SK-N-SH treated with all-trans-retinoic acid at 6 μM for 48 hours (cell line): ENCODE measurements around the gene OR2H1.

Source experiments
- ATAC-seq: fragments of 200-7000 bp; cut with Tn5 transposase; 3 replicates; pipeline ENCODE4 v1.9.1; 2020; ENCODE audit warnings: mild to moderate bottlenecking, moderate library complexity
- ARNTL ChIP-seq: fragments of 450-650 bp; formaldehyde crosslinking; IDR thresholded peaks from 2 replicates; pipeline ENCODE4 v1.5.0; 2020; ENCODE audit warnings: low read depth, mild to moderate bottlenecking, moderate library complexity, borderline replicate concordance
- BACH2 ChIP-seq: fragments of 250-450 bp; sonication (Bioruptor Pico); IDR thresholded peaks from 2 replicates; pipeline ENCODE4 v1.9.0; 2021; ENCODE audit warnings: mild to moderate bottlenecking, borderline replicate concordance
- CREB5 ChIP-seq: fragments of 250-450 bp; sonication (Bioruptor Pico); IDR thresholded peaks from 2 replicates; pipeline ENCODE4 v1.5.1; 2020; ENCODE audit warnings: low read depth, mild to moderate bottlenecking, moderate library complexity
- CSDC2 ChIP-seq: fragments of 250-450 bp; sonication (Bioruptor Pico); IDR thresholded peaks from 2 replicates; pipeline ENCODE4 v1.5.0; 2020; ENCODE audit warnings: mild to moderate bottlenecking, moderate library complexity
- CSRNP3 ChIP-seq: fragments of 250-450 bp; sonication (Bioruptor Pico); IDR thresholded peaks from 2 replicates; pipeline ENCODE4 v1.5.1; 2021; ENCODE audit warnings: mild to moderate bottlenecking, moderate library complexity
- GLIS3 ChIP-seq: fragments of 250-450 bp; sonication (Bioruptor Pico); IDR thresholded peaks from 2 replicates; pipeline ENCODE4 v1.5.0; 2020; ENCODE audit warnings: mild to moderate bottlenecking, moderate library complexity
- ISL1 ChIP-seq: fragments of 250-450 bp; sonication (Bioruptor Pico); IDR thresholded peaks from 2 replicates; pipeline ENCODE4 v2.1.2; 2022; ENCODE audit warnings: mild to moderate bottlenecking, moderate library complexity
- OSR1 ChIP-seq: fragments of 250-450 bp; sonication (Bioruptor Pico); IDR thresholded peaks from 2 replicates; pipeline ENCODE4 v1.8.0; 2022; ENCODE audit warnings: moderate library complexity, mild to moderate bottlenecking, inconsistent platforms
- PATZ1 ChIP-seq: fragments of 250-450 bp; sonication (Bioruptor Pico); IDR thresholded peaks from 2 replicates; pipeline ENCODE4 v1.8.0; 2020; ENCODE audit warnings: mild to moderate bottlenecking, moderate library complexity, borderline replicate concordance
- POU6F1 ChIP-seq: fragments of 250-450 bp; sonication (Bioruptor Pico); IDR thresholded peaks from 2 replicates; pipeline ENCODE4 v1.8.0; 2021; ENCODE audit warnings: low read depth, mild to moderate bottlenecking, moderate library complexity, borderline replicate concordance
- PPARA ChIP-seq: fragments of 250-450 bp; sonication (Bioruptor Pico); IDR thresholded peaks from 2 replicates; pipeline ENCODE4 v1.5.0; 2020; ENCODE audit warnings: mild to moderate bottlenecking, borderline replicate concordance
- RARB ChIP-seq: fragments of 250-450 bp; sonication (Bioruptor Pico); IDR thresholded peaks from 2 replicates; pipeline ENCODE4 v1.8.0; 2021; ENCODE audit warnings: mild to moderate bottlenecking, moderate library complexity
- SNAI2 ChIP-seq: fragments of 250-450 bp; sonication (Bioruptor Pico); IDR thresholded peaks from 2 replicates; pipeline ENCODE4 v1.5.0; 2020; ENCODE audit warnings: mild to moderate bottlenecking, moderate library complexity
- TCF4 ChIP-seq: fragments of 250-450 bp; sonication (Bioruptor Pico); IDR thresholded peaks from 2 replicates; pipeline ENCODE4 v1.8.0; 2021; ENCODE audit warnings: mild to moderate bottlenecking, moderate library complexity, borderline replicate concordance
- TOX ChIP-seq: fragments of 250-450 bp; sonication (Bioruptor Pico); IDR thresholded peaks from 2 replicates; pipeline ENCODE4 v1.8.0; 2021; ENCODE audit warnings: mild to moderate bottlenecking, moderate library complexity, borderline replicate concordance
- TSHZ2 ChIP-seq: fragments of 250-450 bp; sonication (Bioruptor Pico); IDR thresholded peaks from 2 replicates; pipeline ENCODE4 v1.5.0; 2020; ENCODE audit warnings: mild to moderate bottlenecking, moderate library complexity
- ZC3H10 ChIP-seq: fragments of 250-450 bp; sonication (Bioruptor Pico); IDR thresholded peaks from 2 replicates; pipeline ENCODE4 v1.5.1; 2021; ENCODE audit warnings: mild to moderate bottlenecking, moderate library complexity
- ZFP3 ChIP-seq: fragments of 250-450 bp; sonication (Bioruptor Pico); IDR thresholded peaks from 2 replicates; pipeline ENCODE4 v1.5.0; 2020; ENCODE audit warnings: mild to moderate bottlenecking, moderate library complexity
- ZNF565 ChIP-seq: fragments of 450-650 bp; formaldehyde crosslinking; conservative IDR thresholded peaks from 2 replicates; pipeline ENCODE4 v1.5.0; 2020; ENCODE audit warnings: low read depth, mild to moderate bottlenecking, moderate library complexity
- ZNF8 ChIP-seq: fragments of 450-650 bp; formaldehyde crosslinking; IDR thresholded peaks from 2 replicates; pipeline ENCODE4 v1.5.0; 2020; ENCODE audit warnings: mild to moderate bottlenecking, moderate library complexity

OR2H1 gene

GRCh38 chr6:29500594-29500993 is 43.6 kb downstream of the OR2H1 start:
- no peak for ATAC-seq

GRCh38 chr6:29501106-29501505 is 44.2 kb downstream of the OR2H1 start:
- TF ChIP-seq ZNF8 (CRISPR knock-in tag) (no peak), PPARA (CRISPR knock-in tag) (no peak), TCF4 (CRISPR knock-in tag) (no peak), BACH2 (CRISPR knock-in tag) (no peak), ZC3H10 (CRISPR knock-in tag) (no peak), GLIS3 (CRISPR knock-in tag) (no peak), OSR1 (CRISPR knock-in tag) (no peak), TOX (no peak), CSDC2 (CRISPR knock-in tag) (no peak), ISL1 (CRISPR knock-in tag) (no peak)

More at GRCh38 chr6:29500594-29500993, 43.6 kb downstream of the OR2H1 start:
- TF ChIP-seq TSHZ2 (CRISPR knock-in tag) (no peak), PPARA (CRISPR knock-in tag) (no peak), SNAI2 (CRISPR knock-in tag) (no peak), PATZ1 (CRISPR knock-in tag) (no peak)

GRCh38 chr6:29502181-29502580 is 45.2 kb downstream of the OR2H1 start:
- no peak for TF ChIP-seq ZNF565
- no peak for TF ChIP-seq ZC3H10 (CRISPR knock-in tag)
- TF ChIP-seq ZNF8 (CRISPR knock-in tag) = no peak
- no peak for TF ChIP-seq TSHZ2 (CRISPR knock-in tag)
- TF ChIP-seq CREB5 (CRISPR knock-in tag) = no peak
- TF ChIP-seq CSDC2 (CRISPR knock-in tag) = no peak
- TF ChIP-seq TCF4 (CRISPR knock-in tag) = no peak
- no peak for TF ChIP-seq POU6F1 (CRISPR knock-in tag)
- no peak for TF ChIP-seq CSRNP3 (CRISPR knock-in tag)
- TF ChIP-seq ARNTL = no peak
- no peak for TF ChIP-seq ZFP3 (CRISPR knock-in tag)
- TF ChIP-seq SNAI2 (CRISPR knock-in tag) = no peak
- TF ChIP-seq TOX = no peak
- no peak for TF ChIP-seq PPARA (CRISPR knock-in tag)
- TF ChIP-seq RARB (CRISPR knock-in tag) = no peak
- no peak for TF ChIP-seq OSR1 (CRISPR knock-in tag)
- TF ChIP-seq PATZ1 (CRISPR knock-in tag) = no peak
- ATAC-seq = no peak

More at GRCh38 chr6:29501106-29501505, 44.2 kb downstream of the OR2H1 start:
- no peak for ATAC-seq
